AG08395 (cell line): ENCODE measurements around the gene GATAD2B.
A peak's percentile ranks its signal among the peaks of the same experiment; 100 is the strongest.

Experiments used
- DNase-seq: peaks from one replicate; pipeline ENCODE4 v3.0.0; 2012; ENCODE audit warnings: mixed read lengths, low spot score

The GATAD2B gene

GRCh38 chr1:153951183-153951582 is 28.4 kb upstream of the GATAD2B start:
- no peak for DNase-seq

- DNase-seq = peak; percentile 97
Measured at GRCh38 chr1:153946622-153947241, 24.0 kb upstream of the GATAD2B start, which contains the start of gene DENND4B. TSS of gene DENND4B (minus strand) at chr1:153946718. CDS start at chr1:153944374, 2,344 bp downstream.

DNA sequence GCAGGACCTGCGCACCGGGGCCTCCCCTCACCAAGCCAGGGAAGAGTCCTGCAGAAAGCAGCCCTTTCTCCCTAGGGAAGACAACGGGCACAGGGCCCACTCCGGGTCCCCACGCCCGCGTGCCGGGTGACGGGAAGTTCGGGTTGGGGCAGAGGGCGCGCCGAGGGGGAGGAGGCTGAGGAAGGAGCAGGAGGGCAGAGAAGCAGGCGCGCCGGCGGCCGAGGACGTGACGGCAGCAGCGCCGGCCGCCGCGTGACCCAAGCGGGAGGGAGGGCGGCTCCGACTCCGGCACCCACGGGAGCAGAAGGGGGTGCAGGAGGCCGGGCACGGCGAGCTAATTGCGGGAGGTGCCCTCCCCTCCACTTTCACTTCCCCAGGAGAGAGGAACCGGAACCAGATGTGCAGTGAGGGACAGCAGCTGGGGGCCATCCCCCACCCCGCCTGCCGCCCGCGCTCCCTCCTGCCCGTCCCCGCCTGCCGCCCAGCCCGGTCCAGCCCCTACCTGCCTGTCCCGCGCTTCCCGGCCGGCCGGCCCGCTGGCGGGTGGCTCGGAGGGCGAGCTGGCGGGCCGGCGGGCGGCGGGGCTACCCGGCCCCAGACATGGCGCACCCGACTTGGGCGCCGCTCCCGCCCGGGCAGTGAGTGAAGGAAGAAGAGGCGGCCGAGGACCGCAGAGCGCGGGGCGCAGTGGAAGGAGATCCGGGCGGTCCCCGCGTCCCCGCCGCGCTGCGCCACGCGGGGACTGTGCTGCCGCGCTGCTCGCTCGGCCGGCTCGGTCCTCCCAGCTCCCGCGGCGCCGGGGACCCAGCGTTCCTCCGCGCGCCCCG is 23.2 kb upstream of the GATAD2B start:
- DNase-seq = peak; percentile 77

DNA sequence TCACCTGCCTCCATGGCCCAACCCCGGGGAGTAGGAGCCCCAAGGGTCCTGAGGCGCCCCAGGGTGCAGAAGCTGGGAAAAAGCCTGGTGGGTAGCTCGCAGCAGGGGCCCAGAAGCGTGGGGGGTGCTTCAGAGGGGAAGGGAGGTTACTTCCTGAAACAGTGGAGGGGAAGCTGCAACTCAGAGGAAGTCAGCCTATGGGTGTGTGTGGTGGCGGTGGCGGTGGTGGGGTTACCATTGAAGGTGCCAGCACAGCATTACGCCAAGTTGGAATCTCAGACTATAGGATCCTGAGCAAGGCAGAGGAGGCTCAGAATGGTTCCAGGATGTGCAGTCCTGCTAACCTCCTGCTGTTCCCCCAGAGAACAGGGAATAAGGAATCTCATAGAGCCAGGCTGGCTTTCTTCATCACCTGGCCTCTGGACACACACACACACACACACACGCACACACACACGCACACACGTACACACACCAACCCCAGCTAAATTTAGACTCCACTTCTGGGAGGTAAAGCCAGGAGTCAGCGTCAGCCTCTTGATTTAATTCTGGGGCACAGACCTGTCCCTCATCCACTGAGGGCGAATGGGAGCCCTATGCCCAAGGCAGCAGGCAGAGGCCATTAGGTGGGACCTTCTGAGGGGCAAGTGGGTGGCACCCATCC is 22.5 kb upstream of the GATAD2B start:
- DNase-seq = no peak

- no peak for DNase-seq
Measured at GRCh38 chr1:153944827-153945117, 22.0 kb upstream of the GATAD2B start.

DNA sequence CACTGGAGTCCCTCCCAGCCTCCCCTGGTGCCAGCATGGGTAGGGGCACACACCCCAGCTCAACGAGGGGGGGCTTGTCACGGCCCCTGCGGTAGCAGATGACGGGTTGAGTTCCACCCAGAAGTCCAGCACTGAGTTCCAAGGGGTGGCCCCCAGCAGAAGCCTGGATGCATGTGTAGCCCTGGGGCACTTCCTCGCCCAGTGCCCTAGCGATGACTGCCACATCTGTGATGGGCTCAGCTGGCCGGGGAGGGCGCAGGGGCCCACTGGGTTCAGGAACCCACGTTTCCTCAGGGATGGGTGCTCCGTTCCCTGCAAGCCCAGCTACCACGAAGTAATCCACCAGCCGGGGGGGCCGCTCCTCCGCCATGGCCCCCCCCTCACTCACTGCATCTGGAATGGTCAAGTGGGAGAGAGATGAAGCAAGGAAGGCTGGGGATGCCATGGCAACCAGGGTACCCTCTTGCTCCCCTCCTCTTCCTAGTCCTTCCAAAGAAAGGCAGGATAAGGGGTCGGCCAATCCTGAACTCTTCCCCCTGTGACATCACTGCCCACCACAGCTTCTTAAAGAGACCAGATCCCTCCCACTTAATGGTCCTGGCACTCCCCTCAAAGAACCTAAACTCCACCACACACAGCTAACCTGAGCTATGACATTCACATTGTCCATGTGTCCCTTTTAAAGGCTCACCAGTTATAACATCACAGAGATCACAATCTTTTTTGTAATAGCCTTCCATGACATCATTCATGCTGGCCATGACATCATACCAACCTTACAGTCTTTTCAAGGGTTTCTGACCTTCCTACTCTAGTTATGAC is 21.4 kb upstream of the GATAD2B start:
- no peak for DNase-seq

GRCh38 chr1:153942766-153943549 is 20.2 kb upstream of the GATAD2B start:
- no peak for DNase-seq

DNA sequence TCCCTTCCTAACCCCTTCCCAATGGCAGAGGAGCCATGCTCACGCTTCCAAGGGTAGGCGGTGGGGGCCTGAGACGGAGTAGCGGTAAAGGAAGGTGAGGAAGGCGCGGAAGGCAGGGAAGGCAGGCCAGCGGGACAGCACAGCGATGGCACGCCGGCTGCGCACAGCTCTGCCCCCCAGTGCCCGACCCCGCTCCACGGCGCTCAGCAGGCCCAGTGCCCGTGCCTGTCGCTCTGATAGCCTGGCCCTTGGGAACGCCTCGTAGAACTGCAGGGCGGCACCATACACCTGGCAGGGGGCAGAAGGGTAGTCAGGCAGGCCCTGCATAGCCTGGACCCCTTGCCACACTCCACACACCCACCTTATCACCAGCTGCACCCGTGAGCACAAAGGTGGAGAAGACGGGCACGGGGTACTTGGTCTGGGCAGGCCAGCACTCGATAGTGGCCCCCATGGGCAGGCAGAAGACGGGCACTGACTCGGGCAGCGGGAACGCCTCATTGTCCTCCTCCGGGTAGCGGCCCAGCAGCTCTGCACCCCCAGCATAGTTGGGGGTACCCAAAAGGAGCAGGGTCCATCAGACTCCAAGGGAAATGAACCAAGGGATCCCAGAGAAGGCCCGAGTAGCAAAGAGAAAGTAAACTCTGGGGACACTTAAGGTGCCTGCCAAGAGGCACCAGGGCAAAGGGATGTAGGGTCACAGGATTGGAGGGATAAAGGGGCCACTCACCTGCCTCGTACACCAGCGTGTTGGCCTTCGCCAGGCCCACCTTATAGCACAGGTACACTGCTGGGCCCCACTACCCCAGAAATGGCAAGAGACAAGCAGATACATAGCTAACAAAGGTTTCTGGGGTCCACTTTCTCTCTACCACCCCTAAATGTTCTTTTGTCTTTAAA is 19.3 kb upstream of the GATAD2B start:
- DNase-seq = no peak

DNA sequence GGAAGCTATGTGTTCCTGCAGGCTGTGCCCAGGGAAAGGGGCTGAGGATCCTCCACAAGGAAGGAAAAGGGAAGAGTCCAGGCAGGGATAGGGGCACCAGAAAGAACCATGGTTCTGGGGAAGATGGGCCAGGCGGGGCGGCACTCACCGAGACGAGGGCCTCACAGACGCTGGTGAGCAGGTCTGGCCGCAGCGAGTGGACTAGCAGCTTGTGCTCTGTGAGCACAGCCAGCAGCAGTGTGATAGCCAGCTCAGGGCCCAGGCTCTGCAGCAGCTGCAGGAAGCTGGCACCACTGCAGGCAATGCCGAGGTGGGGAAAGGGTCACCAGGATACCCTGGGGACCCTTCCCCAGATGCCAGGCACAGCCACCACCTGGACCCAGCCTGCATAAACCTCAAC is 18.0 kb upstream of the GATAD2B start:
- no peak for DNase-seq

DNA sequence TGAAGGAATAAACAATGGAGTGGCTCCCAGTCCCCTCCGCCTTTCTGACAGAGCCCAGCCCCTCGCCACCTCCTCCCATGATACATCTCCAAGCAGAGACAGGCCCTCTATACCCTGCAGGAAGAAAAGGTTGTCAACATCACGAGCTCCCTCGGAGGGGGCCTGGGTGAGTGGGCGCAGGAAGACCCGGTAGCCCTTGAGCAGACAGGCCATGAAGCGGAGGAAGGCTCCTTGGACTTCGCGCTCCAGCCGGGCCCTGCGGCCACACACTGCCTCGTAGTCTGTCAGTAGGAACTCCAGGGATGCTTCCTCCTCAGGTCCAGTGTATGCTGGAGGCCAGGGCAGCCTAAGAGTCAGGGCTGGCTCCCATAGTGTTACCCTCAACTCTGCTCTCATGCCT is 16.7 kb upstream of the GATAD2B start:
- no peak for DNase-seq

- DNase-seq = no peak
Measured at GRCh38 chr1:153938996-153939395, 16.2 kb upstream of the GATAD2B start.

GRCh38 chr1:153937331-153937730 is 14.6 kb upstream of the GATAD2B start:
- DNase-seq = no peak

DNA sequence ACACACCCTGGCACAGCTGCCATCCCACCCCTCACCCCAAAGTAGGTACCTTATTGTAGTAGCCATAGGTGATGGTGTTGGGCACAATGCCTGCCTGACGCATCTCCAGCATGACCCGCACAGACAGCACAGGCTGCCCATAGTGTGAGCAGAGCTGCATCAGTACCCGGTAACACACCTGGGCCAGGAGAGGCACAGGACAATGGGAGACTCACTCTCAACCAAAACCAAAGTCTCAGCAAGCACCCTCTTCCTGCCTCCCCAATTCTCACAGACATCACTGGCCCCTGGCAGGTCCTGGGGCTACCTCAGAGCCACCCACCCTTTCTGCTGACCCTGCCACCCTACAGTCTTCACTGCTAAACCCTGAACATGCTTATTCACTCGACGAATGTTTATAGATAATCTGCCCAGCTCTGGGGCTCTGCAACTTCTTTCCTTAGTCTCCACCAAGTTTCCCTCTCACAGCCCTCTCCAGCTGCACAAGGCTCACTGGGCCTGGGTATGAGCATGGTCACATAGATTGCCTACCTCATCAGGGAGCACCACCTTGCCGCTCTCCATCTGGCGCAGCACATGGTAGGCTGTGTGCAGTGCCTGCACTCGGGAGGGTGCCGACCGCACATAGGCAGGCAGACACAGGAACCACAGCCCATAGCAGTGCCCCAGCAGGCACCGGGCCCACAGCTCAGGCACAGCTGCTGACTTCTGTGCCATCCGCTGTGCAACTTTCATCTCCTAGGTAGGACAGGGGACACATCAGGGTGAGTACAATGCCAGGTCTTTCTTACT is 13.4 kb upstream of the GATAD2B start:
- DNase-seq = no peak

- DNase-seq = no peak
Measured at GRCh38 chr1:153934746-153935145, 12.0 kb upstream of the GATAD2B start.

DNA sequence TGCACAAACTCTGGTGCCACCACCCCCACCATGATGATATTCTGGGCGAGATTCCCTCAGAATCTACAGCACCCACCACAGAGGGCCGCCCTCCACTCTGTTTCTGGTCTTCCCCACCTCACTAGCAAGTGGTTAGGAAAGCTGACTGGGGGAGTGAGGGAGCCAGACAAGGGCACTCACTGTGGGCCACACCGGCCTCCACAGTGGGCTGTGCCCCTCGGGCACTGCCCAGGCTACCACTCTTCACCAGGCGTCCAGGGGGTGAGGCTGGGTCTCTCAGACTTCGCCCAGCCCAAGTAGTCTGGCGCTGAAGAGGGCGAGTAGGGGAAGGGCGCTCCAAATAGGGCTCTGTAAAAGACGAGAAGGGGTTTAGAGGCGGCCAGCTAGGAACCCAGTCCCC is 11.2 kb upstream of the GATAD2B start:
- no peak for DNase-seq

DNA sequence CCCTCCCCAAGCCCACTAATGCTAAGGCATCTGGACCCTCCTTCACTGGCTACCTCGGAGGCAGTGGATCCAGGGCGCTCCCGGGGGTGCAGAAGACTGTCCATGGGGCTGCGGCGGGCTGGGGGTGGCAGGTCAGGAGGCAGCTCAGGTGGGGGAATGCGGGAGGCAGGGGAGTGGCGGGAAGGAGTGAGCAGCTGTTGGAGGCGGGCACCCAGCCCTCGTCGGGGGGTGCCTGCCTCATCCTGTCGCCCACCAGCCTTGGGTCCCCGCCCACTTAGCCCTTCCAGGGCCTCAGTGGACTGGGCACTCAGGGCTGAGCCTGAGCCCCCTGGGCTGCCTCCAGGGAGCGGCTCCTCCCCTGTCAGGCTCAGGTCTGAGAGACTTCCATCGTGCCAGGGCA is 10.7 kb upstream of the GATAD2B start:
- DNase-seq = no peak

DNA sequence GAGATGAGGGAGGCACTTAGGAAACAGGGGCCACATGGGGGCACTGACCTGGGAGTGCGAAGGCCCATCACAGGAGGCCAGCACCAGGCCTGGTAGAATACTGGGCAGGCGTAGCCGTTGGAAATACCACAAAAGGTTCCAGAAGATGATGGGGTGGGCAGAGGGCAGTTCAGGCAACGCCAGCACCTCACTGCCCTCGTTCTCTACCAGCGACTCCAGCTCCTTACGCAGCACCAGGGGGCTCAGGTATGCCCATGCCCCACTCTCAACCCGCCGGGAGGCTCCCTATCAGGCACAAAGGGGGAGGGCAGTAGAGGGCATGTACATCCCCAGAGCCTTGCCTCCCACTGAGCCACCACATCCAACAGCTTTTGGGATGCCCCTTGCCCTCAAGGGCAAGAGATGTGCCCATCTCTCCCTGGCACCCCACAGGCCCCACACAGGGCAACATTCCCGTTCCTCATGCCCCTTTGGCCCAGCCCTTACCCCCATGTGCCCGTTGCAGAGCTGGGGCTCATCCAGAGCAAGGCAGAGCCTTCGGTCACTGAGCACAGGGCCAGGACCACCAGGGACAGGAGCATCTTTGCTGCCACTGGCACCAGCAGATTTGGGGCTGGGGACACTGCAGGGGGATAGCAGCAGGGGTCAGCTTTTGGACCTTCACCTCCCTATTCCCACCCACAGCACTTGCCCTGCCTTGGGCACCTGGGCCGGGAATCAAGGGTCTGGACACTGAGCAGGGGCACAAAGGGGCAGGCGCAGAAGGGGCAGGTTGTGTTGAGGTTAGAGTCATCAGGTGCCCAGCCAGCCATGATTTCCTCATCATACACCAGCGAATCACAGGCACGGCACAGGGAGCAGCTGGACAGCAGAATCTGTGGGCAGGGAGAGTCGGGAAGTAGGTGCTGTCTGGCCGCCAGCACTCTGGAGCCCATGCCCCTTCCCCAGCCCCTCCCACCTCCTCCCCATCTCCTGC is 9.7 kb upstream of the GATAD2B start:
- DNase-seq = no peak
